Stimulated activated CD4-positive, alpha-beta T cell treated with anti-CD3 and anti-CD28 coated beads, Interleukin-4, amount 100 ng/mL, for 48 hours (primary cell): Measurements from ENCODE around the gene MBOAT2.

ENCODE experiments used
- DNase-seq, 2 donors: peaks; one replicate each; pipeline ENCODE4 v3.0.0-alpha.2; 2020; ENCODE audit warnings: low read depth in 2 of 2

Gene MBOAT2

GRCh38 chr2:9017411-9017810 lies 13.9 kb upstream of the MBOAT2 start:
- no peak for DNase-seq

DNA sequence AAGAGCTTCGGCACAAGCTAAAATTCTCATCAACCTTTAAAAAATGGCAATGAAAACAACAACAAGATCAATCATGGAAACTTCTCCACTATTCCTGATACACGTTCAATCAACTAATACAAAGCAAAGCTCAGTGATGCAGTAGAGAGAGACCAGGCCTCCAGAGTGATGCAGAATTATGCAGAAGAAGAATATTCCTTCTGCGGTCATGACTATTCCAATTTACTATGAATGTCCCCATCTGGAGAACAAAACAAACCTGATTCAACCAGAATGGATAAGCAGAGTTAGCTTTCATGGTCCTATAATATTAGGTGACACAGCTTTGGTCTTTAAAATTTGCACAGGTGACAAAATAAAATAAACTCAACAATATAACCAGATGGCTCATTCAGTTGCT lies 12.5 kb upstream of the MBOAT2 start:
- DNase-seq = no peak

DNA sequence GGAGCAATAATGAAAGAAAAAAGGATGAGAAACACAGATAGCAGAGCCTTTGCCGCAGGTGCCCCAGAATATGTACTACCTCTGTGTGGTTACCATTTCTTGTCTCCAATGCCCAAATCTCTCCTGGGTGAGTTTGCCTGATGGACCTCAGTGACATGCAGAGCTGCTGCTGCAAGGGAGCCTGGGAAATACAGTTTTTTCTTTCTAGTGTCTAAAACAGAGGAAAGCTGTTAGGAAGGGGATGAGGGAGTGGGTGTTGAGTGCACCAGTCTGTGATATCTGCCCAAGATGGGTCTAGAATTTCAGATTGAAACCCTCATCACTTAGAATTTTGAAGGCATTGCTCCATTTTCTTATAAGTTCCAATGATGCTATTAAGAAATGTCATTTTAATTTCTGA lies 9.9 kb upstream of the MBOAT2 start:
- no peak for DNase-seq

- DNase-seq = no peak
Observed at GRCh38 chr2:9010866-9011265, 7.4 kb upstream of the MBOAT2 start.

DNA sequence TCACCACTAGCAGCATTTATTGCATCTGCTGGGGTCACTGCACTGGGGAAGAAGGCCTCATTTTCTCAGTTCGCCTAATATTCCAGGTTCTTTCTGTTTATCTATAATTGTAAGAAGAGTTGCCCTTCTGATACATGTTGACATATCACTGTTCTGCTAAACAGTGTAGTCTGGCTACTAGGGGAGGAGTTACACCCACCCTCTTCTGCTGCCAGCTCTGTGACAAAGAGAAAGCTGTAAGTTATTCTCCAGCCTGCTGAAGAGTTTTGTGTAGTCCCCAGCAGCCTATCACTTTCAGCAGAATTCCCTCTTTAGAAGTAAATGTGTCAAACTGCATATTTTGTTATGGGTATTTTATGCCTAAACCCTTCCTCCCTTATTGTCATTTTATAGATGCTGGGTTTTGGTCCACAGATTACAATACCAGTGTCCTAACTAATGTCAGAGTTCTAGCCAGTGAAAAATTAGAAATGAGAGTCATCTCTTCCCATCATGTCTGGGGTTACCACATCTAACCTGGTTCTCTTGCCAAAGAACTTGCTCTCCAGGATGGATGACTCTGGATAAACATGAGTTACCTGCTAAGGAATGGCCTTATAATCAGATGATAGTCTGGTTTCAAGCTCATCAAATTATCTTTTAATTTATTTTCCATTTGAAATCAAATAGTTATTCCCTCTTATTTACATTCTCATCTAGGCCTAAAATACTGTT lies 5.6 kb upstream of the MBOAT2 start:
- DNase-seq = no peak

- no peak for DNase-seq
Observed at GRCh38 chr2:9006368-9006767, 2.9 kb upstream of the MBOAT2 start.

DNA sequence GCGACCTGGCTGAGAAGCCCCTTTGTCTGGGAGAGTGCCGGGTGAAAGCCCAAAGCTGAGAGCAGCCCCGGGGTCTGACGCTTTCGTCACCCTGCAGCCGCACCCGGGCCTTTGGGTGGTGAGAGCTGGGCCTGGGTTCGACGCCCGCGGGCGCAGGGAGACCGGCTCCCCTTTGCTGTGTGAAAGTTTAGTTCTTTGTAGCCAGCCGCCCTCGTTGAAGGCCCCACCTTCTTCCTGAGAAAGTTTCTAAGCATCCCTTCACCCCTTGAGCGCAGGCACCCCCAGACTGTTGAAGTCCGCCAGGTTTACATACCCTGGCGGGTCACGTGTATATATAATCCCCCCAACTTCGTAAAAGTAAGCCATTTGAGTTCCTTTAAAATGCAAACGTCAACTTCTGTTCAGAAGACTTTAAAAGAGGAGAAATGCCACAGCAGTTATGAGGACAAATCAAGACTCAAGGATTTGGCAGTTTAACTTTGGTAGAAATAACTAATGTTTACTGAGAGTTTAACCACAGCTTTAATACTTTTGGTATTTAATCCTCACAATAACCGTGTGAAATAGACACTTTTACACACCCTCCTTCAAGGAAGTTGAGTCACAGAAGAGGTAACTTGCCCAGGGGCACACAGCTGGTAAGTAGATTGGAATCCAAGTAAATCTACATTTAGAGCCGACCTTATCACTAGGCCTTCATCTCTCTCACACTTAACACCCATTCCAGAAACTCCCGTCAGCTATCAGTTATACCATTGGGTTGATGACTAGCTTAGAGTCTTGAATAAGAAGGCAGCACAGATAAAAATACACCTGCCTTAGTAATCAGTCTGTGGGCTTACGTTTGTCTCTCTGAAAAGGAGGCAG lies 1.1 kb upstream of the MBOAT2 start:
- no peak for DNase-seq

GRCh38 chr2:9003366-9003615 lies 193 bp downstream of the MBOAT2 start:
- DNase-seq = no peak

- DNase-seq = peak; percentile 1 to 2
Observed at GRCh38 chr2:9002637-9003365, 683 bp downstream of the MBOAT2 start.

GRCh38 chr2:9002313-9002636 lies 1.2 kb downstream of the MBOAT2 start:
- DNase-seq = no peak

DNA sequence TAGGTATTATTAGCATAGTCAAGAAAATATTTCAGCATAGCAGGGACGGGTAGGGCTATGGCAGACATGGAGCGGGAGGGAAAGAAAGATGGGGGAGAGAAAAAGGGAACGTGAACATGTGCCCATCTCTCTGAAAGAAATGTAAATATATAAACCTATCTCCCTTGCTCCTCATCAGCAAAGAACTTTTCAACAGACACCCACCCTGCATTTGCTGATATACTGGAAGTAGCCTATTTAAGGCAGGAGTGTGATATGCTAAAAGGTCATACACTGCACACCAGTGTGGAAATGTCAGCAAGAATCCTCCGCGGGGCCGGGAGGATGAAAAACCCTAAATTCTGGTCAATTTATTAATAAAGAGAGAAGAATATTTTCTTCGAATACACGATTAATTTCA lies 1.7 kb downstream of the MBOAT2 start:
- no peak for DNase-seq

- no peak for DNase-seq
Observed at GRCh38 chr2:9001229-9001628, 2.3 kb downstream of the MBOAT2 start.

- no peak for DNase-seq
Observed at GRCh38 chr2:9000442-9000841, 3.0 kb downstream of the MBOAT2 start.

DNA sequence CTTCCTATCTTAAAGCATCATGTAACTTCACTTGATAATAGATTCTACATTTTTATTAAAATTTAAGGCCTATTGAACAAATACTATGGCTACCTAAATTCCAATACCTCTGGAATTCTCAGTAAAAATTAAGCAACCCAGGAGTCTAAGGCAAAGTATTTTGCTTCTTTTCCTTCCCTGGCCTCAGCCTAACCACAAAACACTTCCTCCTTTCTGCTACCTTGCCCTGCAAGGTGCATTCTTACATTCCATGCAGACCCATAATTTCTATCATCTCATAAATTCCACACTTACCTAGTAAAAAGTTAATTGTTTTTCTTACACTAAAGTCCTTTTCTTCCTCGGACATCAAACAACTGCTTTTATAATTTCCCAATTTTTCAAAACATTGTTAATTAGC lies 3.7 kb downstream of the MBOAT2 start:
- no peak for DNase-seq

DNA sequence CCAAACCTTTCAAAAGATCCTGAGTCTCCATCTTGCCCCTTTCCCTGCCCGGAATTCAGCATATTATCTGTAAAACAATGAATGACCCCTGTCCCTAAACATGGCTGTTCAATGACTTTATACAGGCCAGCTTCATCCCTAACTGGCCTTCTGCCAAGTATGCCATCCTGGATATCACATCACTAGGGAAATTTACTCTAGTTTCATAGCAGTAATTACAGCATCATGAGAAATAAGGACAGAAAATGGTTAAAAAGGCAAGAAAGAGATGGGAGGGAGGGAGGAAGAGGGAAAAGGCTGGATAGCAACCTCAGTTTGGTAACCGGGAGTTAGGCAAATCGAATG lies 4.4 kb downstream of the MBOAT2 start:
- DNase-seq = no peak

GRCh38 chr2:8998418-8999101 lies 4.9 kb downstream of the MBOAT2 start:
- no peak for DNase-seq

DNA sequence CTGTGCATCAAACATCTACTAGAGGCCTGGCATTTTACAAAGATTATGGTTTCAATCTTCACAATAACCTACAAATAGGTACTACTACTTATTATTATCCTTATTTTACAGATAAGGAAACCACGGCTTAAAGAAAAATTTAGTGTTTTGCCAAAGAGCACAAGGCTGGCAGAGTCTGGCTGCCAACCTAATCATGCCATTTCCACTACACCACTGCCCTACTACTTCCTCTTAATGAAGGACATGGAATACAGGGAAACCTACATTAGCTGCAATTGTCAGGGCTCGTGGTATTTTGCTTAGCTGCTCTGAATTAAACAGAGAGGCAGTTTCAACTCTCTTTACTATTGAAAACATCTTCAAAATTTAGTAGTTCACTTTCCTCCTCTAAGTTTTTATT lies 5.9 kb downstream of the MBOAT2 start:
- no peak for DNase-seq

- DNase-seq = no peak
Observed at GRCh38 chr2:8997108-8997507, 6.4 kb downstream of the MBOAT2 start.

GRCh38 chr2:8996006-8996405 lies 7.5 kb downstream of the MBOAT2 start:
- DNase-seq = no peak

DNA sequence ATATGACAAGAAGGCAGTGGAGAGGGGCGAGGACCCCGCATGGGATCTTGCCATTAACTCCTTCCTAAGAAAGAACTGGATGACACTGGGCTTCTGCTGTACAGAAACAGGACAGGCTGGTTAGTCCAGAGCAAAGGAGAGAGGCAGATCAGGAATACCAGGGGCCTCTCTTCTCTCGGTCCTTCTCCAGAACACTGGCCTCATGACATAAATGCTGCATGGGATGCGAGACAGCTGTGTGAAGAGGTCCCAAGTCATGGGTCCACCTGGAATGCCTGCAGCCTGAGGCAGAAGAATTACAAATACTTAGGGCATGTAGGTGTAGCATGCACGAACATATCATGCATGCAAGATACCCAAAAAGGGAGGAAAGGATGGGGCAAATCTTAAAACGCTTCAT lies 9.1 kb downstream of the MBOAT2 start:
- DNase-seq = no peak

- no peak for DNase-seq
Observed at GRCh38 chr2:8993902-8994278, 9.6 kb downstream of the MBOAT2 start.

DNA sequence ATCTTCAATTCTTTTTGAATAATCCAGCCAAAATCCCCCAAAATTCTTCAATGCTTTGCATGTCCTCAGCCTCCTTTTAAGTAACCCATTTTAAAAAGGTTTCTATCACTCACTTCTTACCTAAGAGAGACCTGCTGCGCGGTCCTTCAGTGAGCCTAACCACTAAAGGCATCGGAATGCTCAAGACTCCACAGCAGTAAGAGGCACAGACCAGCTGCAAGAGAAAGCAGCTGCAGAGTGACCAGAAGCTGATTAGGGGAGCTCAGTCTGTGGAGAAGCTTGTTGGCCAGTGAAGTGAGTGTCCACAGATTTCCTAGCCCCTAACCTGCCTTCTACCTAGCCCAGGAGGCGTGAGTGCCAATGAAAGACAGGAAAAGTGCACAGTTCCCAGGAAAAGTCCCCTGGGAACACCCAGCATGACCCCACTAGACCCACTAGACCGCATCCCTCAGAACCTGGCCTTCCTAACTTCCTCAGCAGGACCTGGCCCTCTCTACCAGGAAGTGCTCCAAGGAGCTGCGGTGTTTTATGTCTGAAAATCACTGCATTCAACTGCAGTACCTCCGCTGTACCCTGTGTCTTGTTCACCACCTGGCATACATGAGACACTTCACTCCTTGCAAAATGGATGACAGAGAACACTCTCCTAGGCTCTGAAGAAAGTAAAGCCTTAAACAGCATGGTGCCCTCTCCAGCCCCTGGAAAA lies 10.1 kb downstream of the MBOAT2 start:
- DNase-seq = no peak
